IPS-18a (cell line): ENCODE data around the gene AOPEP.

Experiments
- H3K27ac ChIP-seq: one replicate; pipeline ENCODE4 v1.5.1; 2013; ENCODE audit warnings: low read length
- H3K27me3 ChIP-seq: one replicate; pipeline ENCODE4 v1.6.1; 2013; ENCODE audit warnings: mild to moderate bottlenecking, low read length; ENCODE audit not compliant: control insufficient read depth, insufficient read depth
- H3K36me3 ChIP-seq: one replicate; pipeline ENCODE4 v1.6.1; 2013; ENCODE audit warnings: low read depth, low read length; ENCODE audit not compliant: control insufficient read depth
- H3K4me1 ChIP-seq: one replicate; pipeline ENCODE4 v1.6.1; 2013; ENCODE audit warnings: low read depth, low read length; ENCODE audit not compliant: control insufficient read depth
- H3K4me3 ChIP-seq: one replicate; pipeline ENCODE4 v1.5.1; 2013; ENCODE audit warnings: low read length
- H3K9ac ChIP-seq: one replicate; pipeline ENCODE4 v1.6.1; 2013; ENCODE audit warnings: mild to moderate bottlenecking, low read length, moderate library complexity
- H3K9me3 ChIP-seq: one replicate; pipeline ENCODE4 v1.6.1; 2013; ENCODE audit warnings: low read depth, low read length; ENCODE audit not compliant: control insufficient read depth

AOPEP gene

GRCh38 chr9:94745806-94746540, 19.5 kb downstream of the AOPEP start:
- H3K4me3 ChIP-seq, result no peak overlapping the region
- no peak overlapping the region for H3K9ac ChIP-seq
- peaks cover 4% of the 10 kb centered on the region for H3K9me3 ChIP-seq
- no peaks in the 10 kb centered on the region for H3K36me3 ChIP-seq
- no peaks in the 10 kb centered on the region for H3K4me1 ChIP-seq
- no peaks in the 10 kb centered on the region for H3K27me3 ChIP-seq
- H3K27ac ChIP-seq, result no peak overlapping the region

GRCh38 chr9:94746541-94747370, 20.3 kb downstream of the AOPEP start:
- no peak overlapping the region for H3K9ac ChIP-seq
- H3K4me3 ChIP-seq, result no peak overlapping the region
- no peaks in the 10 kb centered on the region for H3K27me3 ChIP-seq
- no peak overlapping the region for H3K27ac ChIP-seq
- no peaks in the 10 kb centered on the region for H3K36me3 ChIP-seq
- H3K4me1 ChIP-seq, result no peaks in the 10 kb centered on the region
- H3K9me3 ChIP-seq, result peaks cover 4% of the 10 kb centered on the region

DNA sequence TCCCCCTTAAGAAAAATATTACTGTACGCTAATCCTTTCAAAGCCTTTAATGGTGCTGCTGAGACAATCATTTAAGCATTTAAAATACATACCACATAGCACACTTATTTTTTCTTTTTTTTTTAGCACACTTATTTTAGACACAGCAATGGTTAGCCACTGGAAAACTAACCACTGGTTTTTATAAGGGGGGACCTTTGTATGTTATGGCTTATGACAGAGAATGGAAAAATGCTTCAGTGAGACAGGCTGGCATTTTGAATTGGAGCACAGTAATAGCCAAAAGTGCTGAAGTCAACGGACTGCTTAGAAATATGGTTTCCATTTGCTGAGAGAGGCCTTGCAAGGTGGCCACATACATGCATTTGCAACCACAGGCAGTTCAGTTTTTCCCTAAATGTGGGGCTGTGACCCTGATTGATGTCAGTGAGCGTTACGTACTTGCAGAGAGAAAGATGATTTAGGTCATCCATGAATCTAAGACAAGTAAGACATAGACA, 28.5 kb downstream of the AOPEP start:
- peaks cover 3% of the 10 kb centered on the region for H3K36me3 ChIP-seq
- no peak overlapping the region for H3K27ac ChIP-seq
- no peak overlapping the region for H3K9ac ChIP-seq
- no peaks in the 10 kb centered on the region for H3K9me3 ChIP-seq
- H3K27me3 ChIP-seq, result no peaks in the 10 kb centered on the region
- no peak overlapping the region for H3K4me3 ChIP-seq
- H3K4me1 ChIP-seq, result no peaks in the 10 kb centered on the region

DNA sequence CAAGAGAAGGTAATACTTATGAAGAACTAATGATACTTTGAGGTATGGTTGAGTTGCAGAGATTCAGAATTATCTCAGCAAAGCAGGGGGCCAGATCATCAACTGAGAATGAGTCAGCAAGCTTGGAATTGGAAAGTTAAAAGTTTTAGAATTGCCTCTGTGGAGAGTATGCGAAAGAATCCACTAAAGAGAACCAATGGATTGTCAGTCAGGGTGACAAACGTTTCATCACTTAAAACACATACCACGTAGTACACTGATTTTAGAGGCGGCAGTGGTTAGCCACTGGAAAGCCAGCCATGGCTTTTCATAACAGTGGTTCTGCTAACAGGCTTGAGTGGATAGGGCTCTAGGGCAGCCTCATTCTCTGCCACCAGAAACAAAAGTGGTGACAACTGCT, 30.7 kb downstream of the AOPEP start:
- H3K36me3 ChIP-seq, result peaks cover 4% of the 10 kb centered on the region
- no peak overlapping the region for H3K4me3 ChIP-seq
- no peak overlapping the region for H3K9ac ChIP-seq
- H3K4me1 ChIP-seq, result no peaks in the 10 kb centered on the region
- H3K27ac ChIP-seq, result no peak overlapping the region
- H3K9me3 ChIP-seq, result no peaks in the 10 kb centered on the region
- H3K27me3 ChIP-seq, result no peaks in the 10 kb centered on the region

DNA sequence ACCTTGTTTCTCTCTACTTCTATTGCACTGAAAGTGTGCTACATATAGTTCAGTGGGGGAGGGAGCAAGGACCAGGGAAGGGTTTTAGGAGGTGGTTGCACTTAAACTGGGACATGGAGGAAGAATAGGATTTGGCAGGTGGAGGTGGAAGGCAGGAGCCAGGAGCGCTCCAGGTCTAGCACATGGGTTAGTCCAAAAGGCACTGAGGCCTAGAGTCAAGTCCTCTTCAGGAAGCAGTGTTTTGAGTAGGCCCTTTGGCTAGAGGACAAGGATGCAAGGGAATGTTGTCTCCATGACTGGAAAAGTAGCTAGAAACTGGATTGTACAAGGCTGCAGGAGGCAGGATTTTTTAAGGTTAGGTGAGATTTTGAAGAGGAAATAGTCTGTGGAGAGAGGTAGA, 31.5 kb downstream of the AOPEP start:
- Histone ChIP-seq H3K27ac (no peak overlapping the region), H3K4me3 (no peak overlapping the region), H3K9me3 (no peaks in the 10 kb centered on the region), H3K27me3 (no peaks in the 10 kb centered on the region), H3K4me1 (no peaks in the 10 kb centered on the region), H3K36me3 (peaks cover 4% of the 10 kb centered on the region), H3K9ac (no peak overlapping the region)

GRCh38 chr9:94758880-94759279, 32.4 kb downstream of the AOPEP start:
- no peaks in the 10 kb centered on the region for H3K9me3 ChIP-seq
- no peaks in the 10 kb centered on the region for H3K4me1 ChIP-seq
- H3K9ac ChIP-seq, result no peak overlapping the region
- H3K36me3 ChIP-seq, result peaks cover 4% of the 10 kb centered on the region
- H3K27me3 ChIP-seq, result no peaks in the 10 kb centered on the region
- H3K27ac ChIP-seq, result no peak overlapping the region
- H3K4me3 ChIP-seq, result no peak overlapping the region

GRCh38 chr9:94760010-94760409, 33.5 kb downstream of the AOPEP start:
- Histone ChIP-seq H3K9ac (no peak overlapping the region), H3K9me3 (no peaks in the 10 kb centered on the region), H3K36me3 (peaks cover 4% of the 10 kb centered on the region), H3K27ac (no peak overlapping the region), H3K4me3 (no peak overlapping the region), H3K27me3 (no peaks in the 10 kb centered on the region), H3K4me1 (no peaks in the 10 kb centered on the region)

- Histone ChIP-seq H3K36me3 (peaks cover 4% of the 10 kb centered on the region), H3K27me3 (no peaks in the 10 kb centered on the region), H3K9me3 (no peaks in the 10 kb centered on the region), H3K9ac (no peak overlapping the region), H3K4me3 (no peak overlapping the region), H3K4me1 (no peaks in the 10 kb centered on the region), H3K27ac (no peak overlapping the region)
Observed at GRCh38 chr9:94760660-94761059, 34.2 kb downstream of the AOPEP start.

DNA sequence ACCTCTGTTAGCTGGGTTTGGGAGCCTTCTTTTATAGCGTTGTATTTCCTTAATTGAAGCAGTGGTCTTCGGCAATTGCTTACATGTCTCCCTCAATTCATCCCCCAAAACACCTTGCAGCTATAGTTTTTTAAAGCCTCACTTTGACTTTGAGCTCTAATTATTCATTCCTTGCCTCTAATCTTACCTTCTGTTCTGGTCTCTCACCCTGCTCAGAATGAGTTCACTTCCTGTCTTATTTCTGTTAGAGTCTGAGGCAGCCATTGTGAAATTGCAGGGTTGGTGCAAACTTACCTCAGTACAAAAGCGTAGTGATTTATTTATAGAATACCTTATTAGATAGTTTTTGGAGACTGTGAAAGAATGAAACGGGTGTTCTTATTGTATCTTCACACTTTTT, 35.0 kb downstream of the AOPEP start:
- H3K9ac ChIP-seq, result no peak overlapping the region
- H3K9me3 ChIP-seq, result no peaks in the 10 kb centered on the region
- no peaks in the 10 kb centered on the region for H3K4me1 ChIP-seq
- no peaks in the 10 kb centered on the region for H3K27me3 ChIP-seq
- no peak overlapping the region for H3K4me3 ChIP-seq
- H3K27ac ChIP-seq, result no peak overlapping the region
- H3K36me3 ChIP-seq, result peaks cover 4% of the 10 kb centered on the region

- Histone ChIP-seq H3K27me3 (no peaks in the 10 kb centered on the region), H3K27ac (no peak overlapping the region), H3K9ac (no peak overlapping the region), H3K36me3 (no peaks in the 10 kb centered on the region), H3K4me3 (no peak overlapping the region), H3K4me1 (no peaks in the 10 kb centered on the region), H3K9me3 (no peaks in the 10 kb centered on the region)
Observed at GRCh38 chr9:94767331-94768072, 41.0 kb downstream of the AOPEP start.

DNA sequence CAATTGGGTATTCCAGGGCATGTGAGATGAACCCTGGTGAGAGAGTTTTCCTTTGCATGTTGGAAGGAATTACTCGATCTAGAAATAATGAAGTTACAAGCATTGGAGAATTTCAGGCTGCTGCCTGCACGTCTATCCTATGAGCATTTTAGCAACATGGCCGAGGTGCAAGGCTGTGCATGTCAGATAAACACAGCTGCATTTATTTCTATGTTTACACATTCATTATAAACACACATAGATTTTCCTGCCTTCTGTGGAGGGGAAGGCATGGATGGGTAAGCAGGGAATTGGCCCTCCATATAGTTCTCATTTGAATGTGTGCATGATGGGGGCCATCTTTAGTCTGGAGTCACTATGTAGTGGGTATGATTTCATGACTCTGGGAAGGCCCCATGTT, 42.3 kb downstream of the AOPEP start:
- Histone ChIP-seq H3K36me3 (no peaks in the 10 kb centered on the region), H3K4me3 (no peak overlapping the region), H3K9me3 (no peaks in the 10 kb centered on the region), H3K27me3 (no peaks in the 10 kb centered on the region), H3K27ac (no peak overlapping the region), H3K4me1 (peaks cover 6% of the 10 kb centered on the region), H3K9ac (no peak overlapping the region)
